Fibroblast of gingiva (primary cell): ENCODE data around the gene ENKD1.
"Not testable (repeated sequence)": the region's sequence is repeated elsewhere in the genome, so short reads cannot be mapped to it uniquely, and the experiment has no call there.

Experiments
- DNase-seq: peaks from one replicate; pipeline ENCODE4 v3.0.0-alpha.2; 2011; ENCODE audit warnings: low read depth

Gene ENKD1, protein sequence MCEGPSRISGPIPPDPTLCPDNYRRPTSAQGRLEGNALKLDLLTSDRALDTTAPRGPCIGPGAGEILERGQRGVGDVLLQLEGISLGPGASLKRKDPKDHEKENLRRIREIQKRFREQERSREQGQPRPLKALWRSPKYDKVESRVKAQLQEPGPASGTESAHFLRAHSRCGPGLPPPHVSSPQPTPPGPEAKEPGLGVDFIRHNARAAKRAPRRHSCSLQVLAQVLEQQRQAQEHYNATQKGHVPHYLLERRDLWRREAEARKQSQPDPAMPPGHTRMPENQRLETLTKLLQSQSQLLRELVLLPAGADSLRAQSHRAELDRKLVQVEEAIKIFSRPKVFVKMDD

DNA sequence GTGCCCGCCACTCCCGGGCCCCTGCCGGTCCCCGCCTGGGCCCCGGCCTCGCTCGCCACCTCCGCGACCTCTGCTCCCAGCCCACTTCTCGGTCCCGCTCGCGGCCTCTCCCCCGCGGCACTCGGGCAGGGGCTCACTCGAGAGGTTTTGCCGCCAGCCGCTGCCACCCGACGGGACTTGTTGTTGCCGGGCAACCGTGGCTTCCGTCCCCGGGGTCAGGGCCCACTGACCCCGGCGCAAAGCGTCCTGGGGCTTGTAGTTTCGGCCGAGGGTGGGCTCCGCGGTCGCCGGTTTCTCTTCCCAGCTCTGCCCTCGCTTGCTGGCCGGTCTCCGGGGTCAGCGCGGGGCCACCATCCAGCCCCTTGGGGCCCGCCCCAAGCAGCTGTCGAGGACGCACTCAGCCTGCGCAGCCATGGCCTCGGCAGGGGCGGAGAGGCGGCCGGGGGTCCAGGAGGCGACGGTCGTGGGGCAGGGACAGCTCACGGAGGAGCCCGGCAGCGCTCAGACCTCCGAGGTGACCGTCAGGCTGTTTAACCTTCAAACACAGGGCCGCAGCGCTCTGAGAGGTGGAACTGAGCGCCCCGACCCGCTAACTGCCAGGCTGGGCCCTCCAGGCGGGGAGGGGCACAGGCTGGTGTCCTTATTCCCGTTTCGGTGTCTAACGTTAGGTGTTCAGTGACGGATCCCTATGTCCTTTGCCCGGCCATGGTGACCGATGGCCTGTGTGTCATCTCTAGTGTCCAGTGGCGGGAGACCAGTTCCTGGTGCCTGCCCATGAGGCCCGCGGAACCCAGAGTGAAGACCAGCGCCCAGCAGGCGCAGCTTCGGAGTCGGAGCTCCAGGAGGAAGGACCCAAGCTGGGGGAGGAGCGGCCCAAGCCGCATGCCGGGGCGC is at the start of gene ENKD1, which contains the start of gene C16orf86:
TSS of gene ENKD1 (minus strand) at position 192 of the 894 bp plus-strand sequence. CDS start 308 bp downstream, outside the sequence.
TSS of gene C16orf86 (plus strand) at position 256 of the 894 bp plus-strand sequence. CDS start at position 413, 157 bp downstream.
- DNase-seq = peak; percentile 74

DNA sequence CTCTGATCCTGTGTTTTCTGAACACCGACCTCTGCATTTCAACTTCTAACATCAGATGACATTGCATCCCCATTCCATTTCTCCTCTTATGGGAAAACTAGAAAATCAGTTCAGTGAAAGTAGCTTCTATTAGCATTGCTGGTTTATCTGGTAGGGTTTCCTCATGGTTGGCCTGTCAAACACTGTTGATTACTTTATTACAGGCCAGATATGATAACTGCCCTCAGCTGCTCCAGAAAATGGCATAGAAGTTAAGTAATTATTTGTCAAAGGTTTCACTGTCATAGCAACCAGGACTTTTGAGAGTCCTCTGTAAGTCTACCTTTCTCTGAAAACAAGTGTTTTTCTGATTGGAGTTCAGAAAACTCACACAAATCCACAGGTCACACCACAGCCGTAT is 49.5 kb upstream of the ENKD1 start:
- no peak for DNase-seq

DNA sequence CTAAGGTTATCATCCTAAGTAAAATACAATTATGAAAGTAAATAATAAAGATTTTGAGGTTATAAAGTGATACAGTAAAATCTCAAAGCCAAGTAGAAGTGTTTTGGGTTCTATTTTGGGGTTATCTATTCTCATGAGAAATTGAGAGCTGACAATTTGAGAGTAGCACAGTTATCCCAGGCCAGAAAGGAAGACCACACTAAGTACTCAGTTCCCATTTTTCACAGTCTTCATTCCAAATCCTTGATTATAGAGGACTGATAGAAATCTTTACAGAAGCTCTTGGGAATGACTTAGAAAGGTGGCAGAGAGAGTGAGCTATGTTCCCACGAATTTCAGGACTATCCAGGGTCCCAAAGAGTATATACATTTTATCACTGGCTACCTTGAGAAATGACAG is 48.0 kb upstream of the ENKD1 start:
- no peak for DNase-seq

DNA sequence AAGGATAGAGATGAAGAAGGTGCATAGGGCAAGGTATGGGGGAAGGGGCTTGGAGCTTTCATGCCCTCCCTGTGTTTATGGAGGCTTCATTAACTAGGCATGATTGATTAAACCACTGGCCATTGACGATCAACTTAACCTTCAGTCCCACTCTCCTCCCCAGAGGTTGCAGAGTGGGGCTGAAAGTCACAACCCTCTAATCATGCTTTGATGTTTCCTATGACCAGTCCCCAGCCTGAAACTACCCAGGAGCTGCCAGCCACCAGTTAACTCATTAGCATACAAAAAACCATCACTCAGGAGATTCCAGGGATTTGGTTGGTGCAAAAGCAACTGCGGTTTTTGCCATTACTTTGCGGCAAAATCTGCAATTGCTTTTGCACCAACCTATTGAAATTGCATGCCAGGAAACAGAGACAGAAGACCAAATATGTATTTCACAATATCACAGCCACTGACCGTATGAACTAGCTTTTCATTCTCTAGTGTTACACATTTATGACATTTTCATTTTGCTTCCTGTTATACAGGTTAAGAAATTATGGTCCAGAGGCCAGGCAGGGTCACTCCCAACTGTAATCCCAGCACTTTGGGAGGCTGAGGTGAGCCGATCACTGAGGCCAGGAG is 47.2 kb upstream of the ENKD1 start:
- no peak for DNase-seq

DNA sequence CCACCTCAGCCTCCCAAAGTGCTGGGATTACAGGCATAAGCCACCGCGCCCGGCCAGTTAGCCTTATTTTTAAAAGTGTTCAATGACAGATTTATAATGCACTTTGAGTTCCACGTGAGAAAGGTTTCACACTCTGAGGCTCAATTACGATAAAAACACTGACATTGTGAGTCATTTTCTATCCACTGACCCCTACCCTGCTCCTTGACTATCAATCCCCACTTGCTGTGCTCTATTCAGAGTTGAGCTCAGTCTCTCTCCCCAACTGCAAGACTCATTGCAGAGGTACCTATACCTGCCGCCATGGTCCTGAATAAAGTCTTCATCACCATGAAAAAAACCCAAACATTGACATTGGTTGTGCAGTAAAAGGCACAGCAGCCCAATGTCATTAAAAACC is 44.1 kb upstream of the ENKD1 start:
- no peak for DNase-seq

DNA sequence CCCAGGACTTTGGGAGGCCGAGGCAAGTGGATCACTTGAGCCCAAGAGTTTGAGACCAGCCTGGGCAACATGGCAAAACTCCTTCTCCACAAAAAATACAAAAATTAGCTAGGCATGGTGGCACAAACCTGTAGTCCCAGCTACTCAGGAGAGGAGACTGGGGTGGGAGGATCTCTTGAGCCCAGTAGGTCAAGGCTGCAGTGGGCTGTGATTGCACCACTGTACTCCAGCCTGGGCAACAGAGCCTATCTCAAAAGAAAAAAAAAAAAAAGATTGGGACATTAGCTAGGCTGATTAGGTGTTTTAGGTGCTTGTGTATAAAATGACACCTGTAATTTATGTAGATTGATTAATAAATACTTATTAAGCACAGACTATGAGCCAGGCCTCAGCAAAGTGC is 42.5 kb upstream of the ENKD1 start:
- no peak for DNase-seq

DNA sequence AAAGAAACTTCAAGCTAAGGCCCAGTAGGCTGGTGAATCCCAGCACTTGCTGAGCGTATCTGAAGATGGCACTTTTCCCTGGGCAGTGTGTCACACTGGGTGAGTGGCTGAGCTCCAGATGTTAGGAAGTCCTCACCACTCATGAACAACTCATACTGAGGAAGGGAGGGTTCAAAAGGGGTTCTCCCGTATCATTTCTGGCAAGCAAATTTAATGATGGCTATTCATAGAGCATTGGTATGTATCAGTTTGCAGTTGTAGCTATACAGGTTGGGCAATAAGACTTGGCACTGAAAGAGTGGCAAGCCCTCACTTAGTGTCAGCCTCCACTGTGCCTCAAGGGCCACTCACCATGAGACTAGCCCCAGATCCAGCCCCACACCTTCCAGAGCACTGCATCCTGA is 41.8 kb upstream of the ENKD1 start:
- DNase-seq = peak; percentile 81

DNA sequence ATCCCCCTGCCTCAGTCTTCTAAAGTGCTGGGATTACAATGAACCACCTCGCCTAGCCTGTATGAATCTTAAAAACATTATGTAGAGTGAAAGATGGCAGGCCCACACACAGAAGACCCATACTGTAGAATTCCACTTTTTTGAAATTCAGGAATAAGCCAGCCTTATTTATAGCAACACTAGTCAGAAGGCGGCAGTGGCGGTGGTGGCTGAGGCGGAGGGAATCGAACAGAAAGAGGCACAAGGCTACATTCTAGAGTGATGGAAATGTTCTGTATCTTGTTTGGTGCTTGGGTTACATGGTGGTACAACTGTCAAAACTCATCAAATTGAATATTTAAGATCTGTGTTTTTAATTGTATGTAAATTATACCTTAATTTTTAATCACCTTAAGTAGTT is 41.2 kb upstream of the ENKD1 start:
- DNase-seq = no peak

DNA sequence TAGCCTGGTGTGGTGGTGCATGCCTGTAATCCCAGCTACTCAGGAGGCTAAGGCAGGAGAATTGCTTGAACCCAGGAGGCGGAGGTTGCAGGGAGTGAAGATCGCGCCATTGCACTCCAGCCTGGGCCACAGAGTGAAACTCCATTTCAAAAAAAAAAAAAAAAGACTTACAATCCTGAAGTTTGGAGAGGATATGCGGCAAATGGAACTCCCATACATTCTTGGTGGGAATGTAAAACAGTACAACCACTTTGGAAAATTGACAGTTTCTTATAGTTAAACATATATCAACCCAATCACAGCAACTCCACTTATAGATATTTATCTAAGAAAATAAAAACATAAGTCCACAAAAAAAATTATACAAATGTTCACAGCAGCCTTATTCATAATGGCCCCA is 40.7 kb upstream of the ENKD1 start:
- DNase-seq = no peak

DNA sequence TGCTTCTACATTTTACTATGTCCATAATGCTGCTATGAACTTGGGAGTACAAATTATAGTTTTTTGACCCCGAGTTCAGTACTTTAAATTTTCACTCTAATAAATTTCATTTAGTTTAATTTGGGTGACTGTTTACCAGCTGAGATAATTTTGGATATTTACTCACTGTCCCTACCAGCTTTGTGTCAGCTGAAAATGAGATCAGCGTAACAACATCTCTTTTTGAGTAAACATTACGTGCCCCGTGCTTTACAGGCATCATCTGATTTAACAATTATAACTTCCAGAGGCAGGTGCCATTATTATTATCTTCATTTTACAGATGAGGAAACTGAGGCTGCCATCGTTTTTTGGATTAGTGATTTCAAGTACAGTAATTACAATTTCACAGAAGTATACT is 37.6 kb upstream of the ENKD1 start:
- DNase-seq = no peak

DNA sequence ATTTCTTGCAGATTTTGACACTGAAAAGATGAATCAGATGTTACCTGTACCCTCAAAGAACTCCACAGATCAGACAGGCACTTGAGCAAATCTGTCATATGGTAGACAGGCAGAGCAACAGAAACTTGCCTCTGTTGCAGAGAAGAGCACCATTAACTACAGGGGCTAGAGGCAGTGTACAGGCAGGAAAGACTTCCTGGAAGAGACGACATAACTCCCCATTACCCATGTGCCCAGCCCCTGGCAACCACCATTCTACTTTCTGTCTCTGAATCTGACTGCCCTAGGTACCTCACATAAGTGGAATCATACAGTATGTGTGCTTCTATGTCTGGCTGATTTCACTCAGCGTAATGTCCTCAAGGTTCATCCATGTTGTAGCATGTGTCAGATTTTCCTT is 37.1 kb upstream of the ENKD1 start:
- DNase-seq = no peak

DNA sequence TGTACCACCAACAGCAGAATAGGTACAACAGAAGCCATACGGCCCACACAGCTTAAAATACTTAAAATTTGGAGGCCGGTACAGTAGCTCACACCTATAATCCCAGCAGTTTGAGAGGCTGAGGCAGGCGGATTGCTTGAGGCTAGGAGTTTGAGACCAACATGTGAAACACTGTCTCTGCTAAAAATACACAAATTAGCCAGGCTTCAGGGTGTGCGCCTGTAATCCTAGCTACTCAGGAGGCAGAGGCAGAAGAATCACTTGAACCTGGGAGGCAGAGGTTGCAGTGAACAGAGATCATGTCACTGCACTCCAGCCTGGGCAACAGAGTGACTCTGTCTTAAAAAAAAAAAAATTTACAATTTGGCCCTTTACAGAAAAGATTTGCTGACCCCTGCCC is 35.6 kb upstream of the ENKD1 start:
- DNase-seq = no peak

DNA sequence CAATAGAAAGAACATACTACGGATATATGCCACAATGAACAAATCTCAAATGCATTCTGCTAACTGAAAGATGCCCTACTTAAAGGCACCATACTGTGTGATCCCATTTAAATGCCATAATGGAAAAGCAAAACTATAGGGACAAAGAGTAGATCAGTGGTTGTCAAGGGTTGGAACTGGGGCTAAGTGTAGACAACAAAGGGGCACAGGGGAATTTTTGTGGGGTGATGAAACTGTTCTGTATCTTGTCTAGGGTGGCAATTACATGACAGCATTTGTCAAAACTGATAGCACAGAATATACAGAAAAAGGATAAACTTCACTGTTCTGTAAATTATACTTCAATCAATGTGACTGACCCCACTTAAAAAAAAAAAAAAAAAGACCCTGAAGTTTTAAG is 34.9 kb upstream of the ENKD1 start:
- no peak for DNase-seq

DNA sequence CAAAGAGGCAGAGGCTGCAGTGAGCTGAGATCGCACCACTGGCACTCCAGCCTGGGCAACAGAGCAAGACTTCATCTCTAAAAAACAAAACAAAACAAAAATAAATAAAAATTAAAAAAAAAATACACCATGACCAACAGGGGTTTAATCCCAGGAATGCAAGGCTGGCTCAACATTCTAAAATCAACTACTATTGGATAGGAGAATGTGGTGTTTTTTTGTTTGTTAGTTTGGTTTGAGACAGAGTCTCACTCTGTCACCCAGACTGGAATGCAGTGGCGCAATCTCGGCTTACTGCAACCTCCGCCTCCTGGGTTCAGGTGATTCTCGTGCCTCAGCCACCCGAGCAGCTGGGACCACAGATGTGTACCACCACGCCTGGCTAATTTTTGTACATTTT is 32.7 kb upstream of the ENKD1 start:
- no peak for DNase-seq

DNA sequence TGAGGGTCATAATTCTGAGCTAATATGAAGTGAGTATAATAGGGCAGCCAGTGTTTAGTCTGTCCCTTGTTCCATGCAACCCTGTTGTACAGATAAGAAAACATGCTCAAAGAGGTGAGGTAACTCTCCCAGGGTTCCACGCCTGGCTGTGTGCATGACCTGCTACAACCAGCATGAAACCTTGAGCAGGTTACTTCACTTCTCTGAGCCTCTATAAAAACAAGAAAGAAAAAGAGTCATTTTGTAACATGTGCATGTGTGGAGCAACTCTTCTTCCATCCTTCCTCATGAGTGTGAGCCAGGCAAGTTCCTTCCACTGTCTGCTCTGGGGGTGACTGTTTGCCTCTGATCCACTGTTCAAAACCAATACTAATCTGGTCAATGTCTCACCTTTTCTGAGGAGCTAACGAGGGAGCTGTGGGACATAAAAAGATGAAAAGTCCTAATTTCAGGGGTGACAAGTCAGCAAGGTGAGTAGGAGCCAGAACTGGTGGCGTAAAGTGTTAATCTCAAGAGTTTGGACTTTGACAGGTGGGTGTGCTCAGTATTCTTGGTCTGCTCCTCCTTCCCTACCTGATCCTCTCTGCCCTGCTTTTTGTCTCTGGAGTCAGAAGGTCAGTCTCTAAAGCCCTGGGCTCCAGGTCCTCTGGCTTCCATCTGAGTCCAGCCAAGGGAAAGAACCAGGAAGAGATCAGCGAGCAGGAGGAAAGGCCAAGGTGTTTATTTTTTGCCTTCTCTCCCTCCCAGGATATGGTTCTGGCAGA is 31.1 kb upstream of the ENKD1 start:
- DNase-seq = no peak

DNA sequence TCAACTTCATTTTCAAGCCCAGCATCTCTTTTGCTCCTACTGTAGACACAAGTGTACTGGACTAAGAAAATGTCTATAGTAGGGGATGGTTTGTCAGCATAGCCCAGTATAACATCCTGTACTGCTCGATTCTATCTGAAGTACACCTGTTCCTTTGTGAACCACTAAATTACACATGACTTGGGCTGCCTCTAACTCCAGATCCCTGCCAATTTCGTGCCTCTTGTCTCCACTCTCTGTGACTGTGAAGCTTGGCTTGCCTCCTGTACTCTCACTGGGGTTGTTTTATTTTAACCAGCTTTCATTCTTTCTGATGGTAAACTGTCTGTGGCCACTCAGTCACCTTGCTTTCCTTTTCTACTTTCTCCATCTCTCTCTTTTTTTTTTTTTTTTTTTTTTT is 28.1 kb upstream of the ENKD1 start:
- DNase-seq = no peak

DNA sequence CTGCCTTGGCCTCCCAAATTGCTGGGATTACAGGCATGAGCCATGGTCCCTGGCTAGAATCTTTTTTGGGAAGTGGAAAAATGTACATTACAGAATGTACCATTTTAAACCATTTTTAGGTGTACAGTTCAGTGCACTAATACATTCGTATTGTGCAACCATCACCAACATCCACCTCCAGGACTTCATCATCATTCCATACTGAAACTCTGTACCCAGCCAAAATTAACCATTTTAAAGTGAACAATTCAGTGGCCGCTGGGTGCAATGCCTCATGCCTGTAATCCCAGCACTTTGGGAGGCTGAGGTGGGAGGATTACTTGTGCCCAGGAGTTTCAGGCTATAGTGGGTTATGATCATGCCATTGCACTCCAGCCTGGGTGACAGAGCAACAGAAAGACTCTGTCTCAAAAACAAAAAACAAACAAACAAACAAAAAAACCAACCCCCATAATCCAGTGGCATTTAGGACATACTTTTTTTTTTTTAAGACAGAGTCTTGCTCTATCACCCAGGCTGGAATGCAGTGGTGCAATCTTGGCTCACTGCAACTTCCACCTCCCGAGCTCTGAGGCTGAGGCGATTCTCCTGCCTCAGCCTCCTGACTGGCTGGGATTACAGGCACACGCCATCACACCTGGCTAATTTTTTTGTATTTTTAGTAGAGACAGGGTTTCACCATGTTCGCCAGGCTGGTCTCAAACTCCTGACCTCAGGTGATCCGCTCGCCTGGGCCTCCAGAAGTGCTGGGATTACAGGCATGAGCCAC is 27.2 kb upstream of the ENKD1 start:
- not testable (repeated sequence) for DNase-seq

DNA sequence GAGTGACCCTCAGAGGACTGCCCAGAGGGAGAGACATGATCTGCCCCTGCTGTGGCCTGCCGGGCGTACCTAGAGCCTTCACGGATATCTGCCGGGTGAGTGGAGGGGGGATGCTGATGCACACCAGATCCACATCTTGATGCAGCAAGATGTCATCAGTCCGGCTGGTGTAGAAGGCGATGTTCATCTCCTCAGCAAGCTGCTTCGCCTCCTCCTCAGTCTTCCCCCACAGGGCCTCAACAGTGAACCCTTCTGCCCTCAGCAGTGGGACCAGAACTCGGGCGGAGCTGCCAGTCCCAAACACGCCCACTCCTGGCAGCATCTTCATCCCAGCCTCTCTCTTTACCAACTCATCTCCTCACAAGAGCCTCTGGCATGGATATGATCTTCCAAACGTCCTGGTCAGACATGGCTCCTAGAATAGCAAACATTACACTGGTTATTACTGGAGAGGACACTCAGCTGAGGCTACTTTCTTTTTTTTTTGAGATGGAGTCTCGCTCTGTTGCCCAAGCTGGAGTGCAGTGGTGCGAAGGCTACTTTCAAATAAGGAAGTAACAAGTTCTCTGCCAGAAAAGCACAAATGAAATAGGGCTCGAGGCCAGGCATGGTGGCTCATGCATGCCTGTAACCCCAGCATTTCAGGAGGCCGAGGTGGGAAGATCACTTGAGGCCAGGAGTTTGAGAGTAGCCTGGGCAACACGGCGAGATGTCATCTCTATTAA is 19.0 kb upstream of the ENKD1 start:
- DNase-seq = no peak

DNA sequence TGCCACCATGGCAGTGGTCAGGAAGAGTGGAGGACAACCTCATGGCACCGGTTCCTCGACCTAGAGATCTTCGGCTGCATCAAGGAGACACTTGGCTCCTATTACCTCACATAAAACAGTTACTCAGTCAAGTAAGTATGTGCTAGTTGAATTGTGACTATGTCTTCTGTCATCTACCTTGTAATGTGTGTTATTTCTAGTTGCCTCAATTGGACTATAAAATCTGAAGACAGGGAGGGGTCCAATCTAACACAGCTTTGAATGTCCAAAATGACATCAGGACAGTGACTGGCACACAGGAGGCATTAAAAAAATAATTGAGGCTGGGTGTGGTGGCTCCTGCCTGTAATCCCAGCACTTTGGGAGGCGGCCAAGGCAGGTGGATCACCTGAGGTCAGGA is 17.2 kb upstream of the ENKD1 start:
- DNase-seq = no peak
